ENCODE results near the gene YIPF1.

The YIPF1 gene

DNA sequence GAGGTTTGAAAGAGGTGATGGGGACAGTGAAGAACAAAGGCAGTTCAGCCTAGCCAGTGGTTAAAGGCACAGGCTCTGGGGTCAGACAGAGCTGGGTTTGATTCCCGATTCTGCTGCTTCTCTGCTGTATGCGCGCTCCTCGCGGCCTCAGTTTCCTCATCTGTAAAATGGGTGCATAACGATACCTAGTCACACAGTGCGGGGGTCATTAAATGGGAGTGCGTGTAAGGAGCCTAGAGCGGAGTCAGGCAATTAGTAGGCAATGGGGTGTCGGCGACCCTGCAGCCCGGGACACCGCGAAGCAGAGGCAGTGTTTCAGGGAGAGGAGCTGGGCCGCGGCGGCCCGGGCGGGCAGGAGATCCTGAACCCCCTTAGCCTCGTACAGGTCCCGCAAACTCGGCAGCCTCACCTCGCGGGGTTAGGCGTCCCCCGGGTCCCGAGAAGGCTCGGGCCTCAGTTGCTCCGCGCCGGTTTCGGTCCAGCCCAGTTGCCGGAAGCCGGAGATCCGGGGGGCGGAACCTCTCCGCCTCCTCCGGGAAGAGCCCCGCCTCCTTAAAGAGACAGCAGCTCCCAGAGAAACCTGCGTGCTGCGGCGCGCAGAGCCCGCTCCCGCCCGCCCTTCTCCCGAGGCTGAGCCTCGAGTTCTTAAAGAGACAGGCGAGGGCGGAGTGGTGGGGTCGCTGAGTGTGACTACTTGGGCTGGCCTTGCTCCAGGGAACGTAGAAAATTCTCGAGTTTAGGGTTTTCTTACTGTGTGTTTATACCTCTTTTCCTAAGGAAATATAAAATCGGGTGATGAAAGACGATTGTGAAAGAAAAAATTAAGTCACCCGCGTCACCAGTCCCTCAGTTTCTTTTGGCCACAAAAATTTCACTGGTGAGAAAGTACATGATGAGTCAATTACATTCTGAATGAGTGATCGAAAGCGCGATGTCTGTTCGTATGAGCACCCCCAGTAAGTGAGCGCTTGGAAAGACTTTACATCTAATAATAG lies at the start of gene YIPF1:
Gene YIPF1, minus strand, starts transcription at position 494 of the 995 bp plus-strand sequence. CDS start 860 bp downstream, outside the sequence.
- DNase-seq (ENCODE audit: low read depth): peak; percentile 77

DNA sequence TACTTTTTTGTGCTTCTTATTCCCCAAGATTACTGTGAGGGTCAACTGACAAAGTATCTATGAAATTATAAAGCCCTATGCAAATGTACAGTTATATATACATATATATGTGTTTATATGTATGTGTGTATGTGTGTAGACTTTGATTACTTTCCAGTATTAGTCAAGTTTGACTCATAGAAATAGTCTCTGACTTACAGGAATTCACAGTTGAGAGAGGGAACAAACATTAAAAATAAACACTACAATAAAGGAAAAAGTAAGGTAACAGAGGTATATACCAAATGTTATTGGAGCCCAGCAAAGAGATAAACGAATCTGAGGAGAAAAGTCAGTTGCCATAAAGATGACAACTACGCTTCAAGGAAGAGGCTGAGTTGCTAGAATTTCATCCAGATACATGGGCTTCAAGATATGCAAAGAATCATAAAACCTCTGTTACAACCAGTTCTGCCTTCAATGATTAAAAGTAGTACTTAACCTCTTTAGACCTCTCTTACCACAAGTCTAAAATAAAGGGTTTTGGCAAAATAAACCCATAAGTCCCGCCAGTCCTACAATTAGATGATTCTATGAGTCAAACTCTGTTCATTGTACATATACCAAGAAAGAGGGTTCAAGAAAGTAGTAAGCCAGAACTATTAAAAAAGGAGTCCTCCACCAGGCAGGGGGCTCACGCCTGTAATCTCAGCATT lies 48.7 kb upstream of the YIPF1 start:
- DNase-seq (ENCODE audit: low read depth): no peak

DNA sequence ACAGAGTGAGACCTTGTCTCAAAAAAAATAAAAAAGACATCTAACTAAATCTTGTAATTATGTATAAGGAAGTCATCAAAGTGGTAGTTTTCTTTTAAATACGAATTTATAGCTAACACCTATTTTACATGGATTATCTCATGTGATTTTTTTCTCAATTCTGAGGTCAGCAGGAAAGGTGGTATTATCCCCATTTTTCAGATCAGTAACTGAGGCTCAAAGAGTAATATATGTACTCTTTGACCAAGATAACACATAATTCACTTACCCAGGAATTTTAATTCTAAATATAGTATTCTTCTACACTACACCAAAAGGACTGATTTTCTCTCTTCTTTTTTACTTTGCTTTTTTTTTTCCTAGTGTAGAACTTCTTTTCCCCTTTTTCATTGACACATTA lies 46.8 kb upstream of the YIPF1 start:
- DNase-seq (ENCODE audit: low read depth): no peak

DNA sequence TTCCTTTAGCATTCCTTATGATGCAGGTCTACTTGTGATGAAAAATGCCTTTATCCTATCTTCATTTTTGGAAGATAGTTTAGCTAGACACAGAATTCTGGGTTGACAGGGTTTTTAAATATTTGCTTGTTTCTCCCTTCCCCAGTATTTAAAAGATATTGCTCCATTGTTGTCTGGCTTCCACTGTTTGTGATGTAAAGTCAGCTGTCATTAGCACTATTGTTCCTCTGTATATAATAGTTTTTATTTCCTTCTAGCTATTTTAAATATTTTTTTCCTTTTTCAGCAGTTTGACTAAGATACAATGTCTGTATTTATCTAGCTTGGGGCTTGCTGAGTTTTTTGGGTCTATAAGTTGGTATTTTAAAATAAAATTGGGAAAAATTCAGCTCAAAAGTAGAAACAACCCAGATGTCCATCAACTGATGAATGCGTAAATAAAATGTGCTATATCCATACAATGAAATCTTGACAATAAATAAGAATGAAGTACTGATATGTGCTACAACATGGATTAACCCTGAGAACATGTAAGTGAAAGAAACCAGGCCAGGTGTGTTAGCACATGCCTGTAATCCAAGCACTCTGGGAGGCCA lies 44.7 kb upstream of the YIPF1 start:
- DNase-seq (ENCODE audit: low read depth): no peak

DNA sequence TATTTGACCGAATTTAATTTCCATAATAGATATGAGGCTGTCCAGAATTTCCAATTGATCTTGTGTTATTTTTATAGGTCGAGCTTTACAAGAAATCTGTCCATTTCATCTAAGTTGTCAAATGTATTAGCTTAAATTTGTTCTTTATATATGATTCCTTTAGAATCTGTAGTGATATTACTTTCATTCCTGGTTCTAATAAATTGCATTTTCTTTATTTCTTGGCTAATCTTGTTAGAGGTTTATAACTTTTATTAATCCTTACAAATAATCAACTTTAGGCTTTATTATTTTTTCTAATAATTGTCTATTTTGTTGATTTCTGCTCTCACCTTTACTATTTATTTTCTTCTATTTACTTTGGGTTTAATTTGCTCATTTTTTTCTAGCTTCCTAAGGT lies 41.9 kb upstream of the YIPF1 start:
- no peak for DNase-seq (ENCODE audit: low read depth)

DNA sequence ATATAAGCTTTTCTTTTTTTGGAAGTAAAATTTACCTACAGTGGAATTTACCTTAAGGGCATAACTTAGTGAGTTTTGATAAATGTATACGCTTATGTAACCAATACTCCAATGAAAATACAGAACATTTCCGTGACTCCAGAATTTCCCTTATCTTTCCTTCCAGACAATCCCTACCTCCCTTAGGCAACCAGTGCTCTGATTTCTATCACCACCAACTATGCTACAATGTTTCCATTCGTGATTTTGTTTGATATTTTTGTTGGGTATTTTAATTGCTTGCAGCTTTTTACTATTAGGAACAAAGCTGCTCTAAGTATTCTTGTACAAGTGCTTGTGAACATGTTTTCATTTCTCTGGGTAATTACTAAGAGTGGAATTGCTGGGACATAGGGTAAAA lies 41.3 kb upstream of the YIPF1 start:
- no peak for DNase-seq (ENCODE audit: low read depth)

DNA sequence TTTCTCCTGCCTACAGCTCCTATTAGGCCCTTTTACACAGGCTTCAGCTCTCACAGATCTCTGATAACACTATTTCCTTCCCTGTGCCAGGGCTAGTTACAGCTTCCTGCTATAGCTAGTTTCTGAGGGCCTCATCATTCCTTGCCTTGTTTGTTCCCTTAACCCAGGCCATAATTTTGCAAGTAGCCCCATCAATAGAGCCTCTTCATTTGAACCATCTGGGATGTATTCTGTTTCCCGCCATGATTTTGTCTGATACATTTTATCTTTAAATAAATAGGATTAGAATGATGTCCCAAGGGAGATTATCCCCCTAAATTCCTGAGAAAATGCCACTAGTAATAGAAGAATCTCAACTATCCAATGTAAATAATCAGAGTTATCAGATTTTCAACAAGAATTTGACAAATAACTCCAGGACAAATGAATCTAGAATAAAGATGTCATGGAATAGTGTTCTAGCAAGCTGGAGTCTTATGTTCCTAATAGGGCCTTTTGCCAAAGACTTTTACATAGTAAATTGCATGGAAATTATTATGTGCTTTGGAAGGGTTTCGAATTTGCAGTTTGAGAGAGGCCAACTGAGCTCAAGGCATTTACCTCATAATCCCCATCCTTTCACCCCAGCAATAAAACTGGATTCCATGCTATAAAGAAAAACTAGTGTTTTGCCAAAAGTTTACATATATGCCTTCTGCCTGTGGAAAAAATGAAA lies 39.8 kb upstream of the YIPF1 start:
- no peak for DNase-seq (ENCODE audit: low read depth)

DNA sequence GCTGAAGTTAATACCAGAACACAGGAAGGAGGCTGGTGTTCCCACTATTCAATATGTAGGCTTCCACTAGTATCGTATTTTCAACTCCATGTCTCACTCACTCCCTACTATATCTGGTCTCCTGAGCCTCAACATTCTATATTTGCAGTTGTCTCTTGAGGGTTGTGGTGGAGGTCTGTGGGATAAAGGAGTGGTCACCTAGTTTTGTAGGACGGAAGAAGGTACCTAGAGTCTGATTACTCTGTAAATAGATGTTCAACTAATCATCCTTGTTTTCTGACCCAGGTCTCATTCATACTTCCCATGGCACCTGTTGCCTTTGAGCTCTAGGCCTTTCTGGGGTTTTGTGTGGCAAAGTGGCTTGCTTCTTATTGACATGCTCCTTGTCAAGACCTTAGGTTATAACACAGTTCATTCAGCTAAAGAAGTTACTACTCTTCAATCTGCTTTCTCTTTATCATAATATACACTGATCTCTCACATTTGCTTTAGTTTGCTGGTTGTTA lies 37.8 kb upstream of the YIPF1 start:
- no peak for DNase-seq (ENCODE audit: low read depth)

DNA sequence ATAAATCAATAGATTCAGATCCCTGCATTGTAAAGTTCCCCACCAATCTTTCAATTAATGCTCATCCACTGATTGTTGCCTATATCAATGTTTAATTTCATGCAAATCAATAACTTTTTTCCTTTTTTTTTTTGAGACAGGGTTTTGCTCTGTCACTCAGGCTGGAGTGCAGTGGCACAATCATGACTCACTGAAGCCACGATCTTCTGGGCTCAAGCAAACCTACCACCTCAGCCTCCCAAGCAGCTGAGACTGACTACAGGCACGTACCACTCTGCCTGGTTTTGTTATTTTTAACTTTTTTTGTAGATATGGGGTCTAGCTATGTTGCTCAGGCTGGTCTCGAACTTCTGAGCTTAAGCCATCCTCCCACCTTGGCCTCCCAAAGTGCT lies 30.1 kb upstream of the YIPF1 start:
- no peak for DNase-seq (ENCODE audit: low read depth)

DNA sequence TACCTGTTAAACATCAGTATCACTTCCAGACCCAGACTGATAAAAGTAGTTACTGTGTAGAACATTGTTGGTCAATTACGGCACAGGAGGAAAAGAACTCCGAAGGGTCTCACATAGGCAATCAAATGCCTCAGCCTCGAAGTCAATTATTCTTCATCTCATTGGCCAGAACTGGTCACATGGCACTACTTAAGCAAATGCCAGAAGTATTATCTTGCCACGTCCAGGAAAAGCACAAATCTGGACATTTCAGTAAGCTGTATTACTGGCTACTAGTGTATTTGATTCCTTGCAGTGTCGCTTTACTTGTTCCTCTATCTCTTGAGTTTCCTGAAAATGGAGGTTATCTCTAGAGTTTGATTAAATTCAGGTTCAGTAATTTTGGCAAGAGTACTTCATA lies 28.7 kb upstream of the YIPF1 start:
- no peak for DNase-seq (ENCODE audit: low read depth)

DNA sequence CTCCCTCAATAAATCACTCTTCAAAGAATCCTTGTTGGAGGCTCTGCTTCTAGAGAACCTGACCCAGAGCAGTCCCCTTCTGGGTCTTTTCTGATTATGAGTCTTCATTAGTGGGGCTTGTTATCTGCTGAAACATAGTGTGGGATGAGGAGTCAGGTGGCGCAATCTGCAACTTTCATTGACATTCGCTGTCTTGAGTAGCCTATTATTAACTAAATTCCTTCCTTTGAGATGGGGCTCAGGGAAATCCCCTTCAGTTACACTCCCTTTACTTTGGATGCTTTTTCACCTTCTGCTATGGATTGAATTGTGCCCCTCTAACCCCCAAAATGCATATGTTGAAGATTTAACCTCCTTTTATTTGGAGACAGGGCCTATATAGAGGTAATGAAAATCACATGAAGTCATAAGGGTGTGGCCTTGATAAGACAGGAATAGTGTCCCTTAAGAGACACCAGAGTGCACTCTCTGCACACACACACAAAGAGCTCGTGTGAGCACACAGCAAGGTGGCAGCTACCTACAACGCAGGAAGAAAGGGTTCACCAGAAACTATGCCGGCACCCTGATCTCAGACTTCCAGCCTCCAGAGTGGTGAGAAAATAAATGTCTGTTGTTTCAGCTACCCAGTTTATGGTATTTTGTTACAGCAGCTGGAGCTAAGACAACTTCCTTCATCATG lies 23.9 kb upstream of the YIPF1 start:
- DNase-seq (ENCODE audit: low read depth): no peak

DNA sequence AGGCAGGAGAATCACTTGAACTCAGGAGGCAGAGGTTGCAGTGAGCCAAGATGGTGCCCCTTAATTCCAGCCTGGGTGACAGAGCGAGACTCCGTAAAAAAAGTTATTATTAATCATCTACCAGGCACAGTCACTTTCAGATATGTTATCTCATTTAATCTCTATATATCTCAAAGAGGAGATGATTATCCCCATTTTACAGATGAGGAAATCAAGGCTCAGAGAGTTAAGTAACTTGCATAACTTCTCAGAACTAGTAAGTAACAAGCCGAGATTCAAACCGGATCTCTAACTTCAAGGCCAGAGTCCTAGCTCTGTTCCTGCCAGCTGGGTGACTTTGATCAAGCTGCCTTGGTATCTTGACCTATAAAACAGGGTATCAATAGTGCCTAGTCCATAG lies 21.8 kb upstream of the YIPF1 start:
- DNase-seq (ENCODE audit: low read depth): no peak

DNA sequence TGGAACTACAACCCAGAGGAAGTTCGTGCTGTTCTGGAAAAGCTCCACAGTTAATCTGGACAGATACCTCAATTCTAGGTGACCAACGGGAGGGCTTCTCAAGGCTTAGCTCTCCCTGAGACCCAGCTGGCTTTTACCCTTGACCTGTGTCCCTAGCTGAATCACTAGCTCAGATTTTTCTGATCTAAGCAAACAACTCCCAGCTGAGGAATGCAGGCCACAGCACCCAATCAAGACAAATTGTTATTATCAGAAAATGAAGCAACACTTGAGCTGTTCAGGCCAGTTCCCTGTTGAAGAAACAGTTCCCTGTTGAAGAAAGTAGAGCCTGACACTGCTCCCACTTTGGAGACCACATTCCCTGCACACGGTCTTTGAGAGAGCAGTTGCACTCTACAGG lies 20.3 kb upstream of the YIPF1 start:
- DNase-seq (ENCODE audit: low read depth): no peak

DNA sequence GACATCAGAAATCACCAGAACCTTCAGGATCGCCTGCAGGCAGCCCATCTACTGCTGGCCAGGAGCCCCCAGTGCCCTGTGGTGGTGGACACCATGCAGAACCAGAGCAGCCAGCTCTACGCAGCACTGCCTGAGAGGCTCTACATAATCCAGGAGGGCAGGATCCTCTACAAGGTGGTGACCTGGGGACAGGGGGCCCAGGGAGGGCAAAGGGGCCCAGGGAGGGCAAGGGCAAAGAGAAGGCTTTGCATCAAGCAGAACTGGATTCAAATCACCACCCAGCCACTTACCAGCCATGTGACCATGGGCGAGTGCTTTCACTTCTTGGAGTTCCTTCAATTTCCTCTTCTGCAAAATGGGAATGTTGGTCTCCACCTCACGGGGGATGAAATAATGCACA lies 16.5 kb upstream of the YIPF1 start:
- no peak for DNase-seq (ENCODE audit: low read depth)

DNA sequence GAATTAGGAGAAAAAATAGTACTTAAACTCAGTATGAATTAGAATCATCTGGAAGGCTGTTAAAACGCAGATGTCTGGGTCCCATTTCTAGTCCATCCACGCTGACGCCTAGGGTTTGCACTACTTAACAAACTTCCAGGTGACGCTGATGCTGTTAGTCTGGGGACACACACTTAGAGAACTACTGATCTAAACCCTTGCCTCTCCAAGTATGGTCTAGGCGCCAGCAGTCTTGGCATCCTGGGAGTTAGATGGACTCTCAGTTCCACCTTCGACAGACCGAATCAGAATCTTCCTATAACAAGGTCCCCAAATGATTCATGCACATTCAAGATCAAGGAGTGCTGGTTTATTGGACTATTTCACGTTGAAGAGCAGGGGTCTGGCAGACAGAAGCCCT lies 15.9 kb upstream of the YIPF1 start:
- no peak for DNase-seq (ENCODE audit: low read depth)

DNA sequence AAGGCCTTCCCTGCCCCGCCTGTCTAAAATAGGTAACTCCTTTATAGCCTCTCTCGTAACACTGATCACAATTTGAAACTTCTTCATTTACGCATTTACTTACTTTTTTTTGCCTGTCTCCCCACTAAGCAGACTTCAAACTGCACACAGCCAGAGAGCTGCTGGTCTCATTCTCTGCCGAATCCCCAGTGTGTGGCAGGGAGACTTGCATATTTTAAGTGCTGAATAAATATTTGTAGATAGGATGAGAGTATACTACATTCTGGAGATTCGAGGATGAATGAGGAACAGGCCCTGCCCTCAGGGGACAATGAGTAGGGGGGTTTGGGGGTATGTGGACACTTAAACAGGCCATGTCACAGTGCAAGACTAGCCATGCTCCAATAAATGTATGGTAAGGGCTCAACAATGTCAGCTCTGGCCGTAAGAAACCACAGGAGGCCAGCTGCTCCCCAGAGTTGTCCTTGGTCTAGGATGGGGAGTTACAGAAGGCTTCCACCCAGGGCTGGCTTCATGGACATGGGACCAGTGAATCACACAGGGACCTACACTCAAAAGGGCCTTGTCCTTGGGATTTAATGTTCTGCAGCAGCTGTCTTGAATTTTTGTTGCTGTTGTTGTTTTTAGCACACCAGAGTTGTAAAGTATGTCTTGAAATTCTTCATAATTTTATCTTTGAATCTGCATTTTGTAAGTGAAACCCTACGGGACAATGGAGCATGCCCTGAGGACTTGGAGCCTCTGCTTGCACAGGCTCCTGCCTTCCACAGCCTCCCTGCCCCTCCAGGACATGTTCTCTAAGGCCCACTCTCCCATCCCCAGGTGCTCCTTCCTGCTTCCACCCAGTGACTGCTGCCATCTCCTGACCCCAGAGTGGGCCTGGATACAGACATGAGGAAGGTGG lies 12.9 kb upstream of the YIPF1 start:
- DNase-seq (ENCODE audit: low read depth): no peak

DNA sequence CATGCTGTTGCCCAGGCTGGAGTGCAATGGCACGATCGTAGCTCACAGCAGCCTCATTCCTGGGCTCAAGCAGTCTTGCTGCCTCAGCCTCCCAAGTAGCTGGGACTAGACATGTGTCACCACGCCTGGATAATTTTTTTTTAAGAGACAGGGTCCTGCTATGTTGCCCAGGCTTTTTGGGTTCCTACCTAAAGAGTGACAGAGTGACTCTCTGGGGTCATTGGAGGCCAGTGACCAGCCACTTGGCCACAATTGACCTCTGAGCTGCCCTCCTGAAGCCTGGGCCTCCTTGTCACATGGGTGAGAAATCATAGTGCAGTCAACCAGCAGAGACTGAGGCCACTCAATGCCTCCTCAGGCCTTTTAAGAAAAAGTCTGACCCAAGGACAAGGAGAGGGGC lies 10.1 kb upstream of the YIPF1 start:
- DNase-seq (ENCODE audit: low read depth): no peak

DNA sequence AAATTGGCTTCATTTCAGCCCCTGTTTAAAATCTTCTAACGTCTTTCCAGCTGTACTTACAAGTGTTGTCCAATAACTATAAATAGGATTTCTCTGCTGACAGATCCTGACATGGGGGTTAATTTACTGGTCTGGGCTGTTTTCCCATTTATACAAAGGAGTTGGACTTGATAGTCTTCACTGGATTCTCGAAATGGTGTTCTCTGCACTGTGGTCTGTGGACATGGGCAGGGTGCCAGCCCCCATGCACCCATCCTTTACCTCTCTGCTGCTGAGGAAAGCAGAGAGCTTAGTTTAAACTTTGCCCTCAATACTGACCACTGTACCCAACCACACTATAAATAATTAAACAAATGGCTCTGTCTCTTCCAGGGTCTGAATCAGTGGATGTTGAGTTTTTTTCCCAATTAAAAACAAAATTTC lies 9.6 kb upstream of the YIPF1 start:
- no peak for DNase-seq (ENCODE audit: low read depth)

DNA sequence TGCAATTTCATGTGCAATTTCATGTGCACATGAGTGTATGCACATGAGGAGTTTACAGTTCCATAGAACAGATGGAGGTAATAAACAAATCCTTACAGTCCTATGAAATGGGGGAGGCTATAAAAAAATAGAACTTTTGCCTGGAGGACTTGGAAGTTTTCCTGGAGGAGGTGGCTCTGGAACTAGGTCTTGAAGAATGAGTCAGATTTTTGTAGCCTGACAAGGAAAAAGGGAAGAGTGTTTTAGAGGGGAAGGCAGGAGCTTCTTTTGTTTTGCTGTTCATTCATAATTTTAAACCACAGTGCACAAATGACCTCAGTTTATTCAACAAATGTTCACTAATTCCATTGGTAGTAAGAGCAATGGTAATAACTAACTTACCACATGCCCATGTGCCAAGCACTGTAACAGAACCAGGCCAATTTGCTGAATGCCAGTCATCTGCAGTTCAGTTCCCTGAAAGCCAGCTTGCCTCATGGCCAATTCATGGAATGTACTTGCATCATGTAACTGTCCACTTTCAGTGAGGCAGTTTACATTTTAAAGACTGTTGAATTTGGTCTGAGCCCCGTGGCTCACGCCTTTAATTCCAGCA lies 7.1 kb upstream of the YIPF1 start:
- DNase-seq (ENCODE audit: low read depth): peak; percentile 53

DNA sequence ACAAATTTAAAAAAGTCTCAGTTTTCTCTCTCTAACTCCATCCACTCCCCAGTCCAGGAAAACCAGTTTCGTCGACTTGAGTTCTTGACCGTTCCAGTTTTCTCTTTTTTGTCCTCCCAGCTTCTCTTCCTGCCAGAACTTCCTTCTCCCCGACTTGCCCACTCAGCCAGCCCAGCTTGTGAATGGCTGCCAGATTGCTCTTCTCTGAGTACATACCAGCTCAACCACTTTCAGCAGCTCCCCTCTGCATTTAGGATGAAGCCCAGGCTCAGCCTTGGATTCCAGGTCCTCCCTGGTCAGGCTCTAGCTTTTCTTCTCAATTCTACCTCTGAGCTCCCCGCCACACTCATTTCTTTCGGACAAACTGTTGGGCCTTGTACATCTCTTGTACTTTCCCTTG lies 5.8 kb upstream of the YIPF1 start:
- DNase-seq (ENCODE audit: low read depth): no peak
